Prostate gland (tissue), 2 donors: ENCODE results near the gene KLK8. TPM values are rescaled to one million over a fixed set of nuclear protein-coding genes. Genes with fewer than 3 reads are reported as not detected.

ENCODE experiments used
- DNase-seq: peaks from one replicate; pipeline ENCODE4 v3.0.0-alpha.2; 2019; ENCODE audit warnings: low spot score
- H3K27ac ChIP-seq, 2 donors: fragments of 200-600 bp; sonication (generic); 2 replicates each; pipeline ENCODE4 v1.5.1; 2017 to 2019
- H3K27me3 ChIP-seq: fragments of 200-600 bp; sonication (generic); replicated peaks from 2 replicates; pipeline ENCODE4 v1.5.1; 2019; ENCODE audit not compliant: insufficient read depth
- H3K36me3 ChIP-seq, 2 donors: fragments of 200-600 bp; sonication (generic); 1 replicate in 1 of 2; 2 replicates in 1 of 2; pipeline versions ENCODE4 v1.5.1 to v1.8.1; 2017 to 2019
- H3K4me1 ChIP-seq: fragments of 200-600 bp; sonication (generic); replicated peaks from 2 replicates; pipeline ENCODE4 v1.5.1; 2019
- H3K4me3 ChIP-seq, 2 donors: fragments of 200-600 bp; sonication (generic); 2 replicates each; pipeline ENCODE4 v1.5.1; 2017 to 2019
- H3K9me3 ChIP-seq: fragments of 200-600 bp; sonication (generic); 2 replicates; pipeline ENCODE4 v1.5.1; 2017
- CTCF ChIP-seq, 4 experiments: fragments of 200-600 bp in 2 of 4; fragments of 450-650 bp in 2 of 4; sonication (generic) in 2 of 4; IDR thresholded peaks; 1 replicate in 3 of 4; 2 replicates in 1 of 4; pipeline ENCODE4 v1.5.1; 2016 to 2019; ENCODE audit warnings: antibody characterized with exemption in 4 of 4, mild to moderate bottlenecking in 2 of 4, moderate library complexity in 2 of 4
- POLR2A ChIP-seq: fragments of 450-650 bp; IDR thresholded peaks from one replicate; pipeline ENCODE4 v1.6.1; 2016; ENCODE audit warnings: antibody characterized with exemption, mild to moderate bottlenecking
- POLR2AphosphoS5 ChIP-seq: sonication (generic); formaldehyde crosslinking; IDR thresholded peaks from one replicate; pipeline ENCODE4 v1.6.1; 2017; ENCODE audit warnings: antibody characterized with exemption
- WGBS: methylation state at CpG from one replicate; pipeline ENCODE4 v1.1.5; 2018; 5-methylcytosine and 5-hydroxymethylcytosine counted together
- intact Hi-C: fragments of 100-400 bp; cut with DNase I; formaldehyde crosslinking; loops from one replicate; pipeline ENCODE4 v1.14.2; 2022
- total RNA-seq, 2 donors: library from RNA; depleted of rRNA; stranded (reverse); fragments of >200 nt; gene quantifications; one replicate each; pipeline ENCODE4 v1.1.0, GENCODE V29; 2016

The KLK8 gene
- total RNA-seq, 2 donors from 2014 or later: not detected

- 80% methylated on average over 4 of the region's 4 CpGs for WGBS
- Histone ChIP-seq H3K4me1 (no peaks in the 10 kb centered on the region), H3K4me3 (no peak overlapping the region), H3K9me3 (no peaks in the 10 kb centered on the region), H3K27me3 (no peaks in the 10 kb centered on the region), H3K27ac (no peak overlapping the region), H3K36me3 (no peaks in the 10 kb centered on the region)
- TF ChIP-seq POLR2AphosphoS5 (no peak), CTCF (IDR thresholded peaks at IDR 0.05) (no peak), POLR2A (no peak)
- intact Hi-C loops: no loop called here
- DNase-seq: no peak
These were observed 19.2 kb downstream of the KLK8 start for GRCh38 chr19:50982186-50982585.

GRCh38 chr19:50981587-50982146 is 19.7 kb downstream of the KLK8 start:
- DNase-seq: no peak
- Histone ChIP-seq H3K4me3 (no peak overlapping the region), H3K9me3 (no peaks in the 10 kb centered on the region), H3K4me1 (no peaks in the 10 kb centered on the region), H3K27me3 (no peaks in the 10 kb centered on the region), H3K27ac (no peak overlapping the region), H3K36me3 (no peaks in the 10 kb centered on the region)
- no peak for TF ChIP-seq CTCF (IDR thresholded peaks at IDR 0.05)
- no peak for TF ChIP-seq POLR2AphosphoS5
- no peak for TF ChIP-seq POLR2A
- intact Hi-C loops: no loop called here
- WGBS: 52% methylated on average over 11 of the region's 11 CpGs

- Histone ChIP-seq H3K27ac (no peak overlapping the region), H3K36me3 (no peaks in the 10 kb centered on the region), H3K27me3 (no peaks in the 10 kb centered on the region), H3K9me3 (no peaks in the 10 kb centered on the region), H3K4me1 (no peaks in the 10 kb centered on the region), H3K4me3 (no peak overlapping the region)
- intact Hi-C loops: no loop called here
- 47% methylated on average over 12 of the region's 13 CpGs for WGBS
- no peak for DNase-seq
- TF ChIP-seq CTCF (IDR thresholded peaks at IDR 0.05) (no peak), POLR2AphosphoS5 (no peak), POLR2A (no peak)
These were observed 21.2 kb downstream of the KLK8 start for GRCh38 chr19:50980208-50980607.

GRCh38 chr19:50979758-50980157 is 21.6 kb downstream of the KLK8 start:
- no peaks in the 10 kb centered on the region for H3K36me3 ChIP-seq
- TF ChIP-seq POLR2A: no peak
- TF ChIP-seq CTCF (IDR thresholded peaks at IDR 0.05): no peak
- TF ChIP-seq POLR2AphosphoS5: no peak
- H3K27me3 ChIP-seq: no peaks in the 10 kb centered on the region
- 56% methylated on average over 8 of the region's 8 CpGs for WGBS
- no peak overlapping the region for H3K4me3 ChIP-seq
- intact Hi-C loops: no loop called here
- H3K9me3 ChIP-seq: no peaks in the 10 kb centered on the region
- no peaks in the 10 kb centered on the region for H3K4me1 ChIP-seq
- DNase-seq: no peak
- H3K27ac ChIP-seq: no peak overlapping the region

- H3K9me3 ChIP-seq: no peaks in the 10 kb centered on the region
- 52% methylated on average over 5 of the region's 5 CpGs for WGBS
- no peaks in the 10 kb centered on the region for H3K36me3 ChIP-seq
- H3K27ac ChIP-seq: no peak overlapping the region
- no peak overlapping the region for H3K4me3 ChIP-seq
- no peak for TF ChIP-seq POLR2A
- TF ChIP-seq CTCF (IDR thresholded peaks at IDR 0.05): no peak
- no peak for TF ChIP-seq POLR2AphosphoS5
- DNase-seq: no peak
- no peaks in the 10 kb centered on the region for H3K4me1 ChIP-seq
- no peaks in the 10 kb centered on the region for H3K27me3 ChIP-seq
- intact Hi-C loops: no loop called here
These were observed 22.5 kb downstream of the KLK8 start for GRCh38 chr19:50978772-50979390.
